BLaER1 (cell line): Measurements from ENCODE around the gene DHRS1.

Source experiments
- H3K27ac ChIP-seq: shearing (Covaris generic); formaldehyde crosslinking; 2 replicates; pipeline ENCODE4 v1.8.1; 2022
- H3K27me3 ChIP-seq: shearing (Covaris generic); formaldehyde crosslinking; 2 replicates; pipeline ENCODE4 v1.8.1; 2022
- H3K36me3 ChIP-seq: shearing (Covaris generic); formaldehyde crosslinking; 2 replicates; pipeline ENCODE4 v1.8.1; 2022
- H3K4me1 ChIP-seq: shearing (Covaris generic); formaldehyde crosslinking; 2 replicates; pipeline ENCODE4 v1.8.1; 2022
- H3K4me2 ChIP-seq: shearing (Covaris generic); formaldehyde crosslinking; 2 replicates; pipeline ENCODE4 v1.8.1; 2022
- H3K4me3 ChIP-seq: shearing (Covaris generic); formaldehyde crosslinking; 2 replicates; pipeline ENCODE4 v1.8.1; 2022
- H3K9ac ChIP-seq: shearing (Covaris generic); formaldehyde crosslinking; 2 replicates; pipeline ENCODE4 v1.8.1; 2022
- H3K9me3 ChIP-seq: shearing (Covaris generic); formaldehyde crosslinking; 2 replicates; pipeline ENCODE4 v1.8.1; 2022
- H4K20me1 ChIP-seq: shearing (Covaris generic); formaldehyde crosslinking; 2 replicates; pipeline ENCODE4 v1.8.1; 2022
- Cebpa-rat ChIP-seq: shearing (Covaris generic); IDR thresholded peaks from 2 replicates; pipeline ENCODE4 v1.8.1; 2022

DHRS1 gene

GRCh38 chr14:24310265-24310645 is 10.7 kb upstream of the DHRS1 start:
- peaks cover 10% of the 10 kb centered on the region for H4K20me1 ChIP-seq
- no peaks in the 10 kb centered on the region for H3K27me3 ChIP-seq
- TF ChIP-seq Cebpa-rat = no peak
- peak overlapping the region; percentile 68 for H3K4me3 ChIP-seq
- peak overlapping the region; percentile 47 for H3K9ac ChIP-seq
- peaks cover 75% of the 10 kb centered on the region for H3K4me1 ChIP-seq
- H3K9me3 ChIP-seq = no peaks in the 10 kb centered on the region
- peak overlapping the region; percentile 94 for H3K27ac ChIP-seq
- H3K36me3 ChIP-seq = peaks cover 44% of the 10 kb centered on the region
- peak overlapping the region; percentile 96 for H3K4me2 ChIP-seq

GRCh38 chr14:24309538-24310264 is 10.1 kb upstream of the DHRS1 start, which contains the start of gene LTB4R2:
Gene LTB4R2 (plus strand): TSS chr14:24310140. CDS start chr14:24310665, 525 bp downstream.
- H4K20me1 ChIP-seq = peaks cover 10% of the 10 kb centered on the region
- peak within 1 kb of the TSS; percentile 96 for H3K4me2 ChIP-seq
- TF ChIP-seq Cebpa-rat = no peak
- H3K9me3 ChIP-seq = no peaks in the 10 kb centered on the region
- peak within 1 kb of the TSS; percentile 68 for H3K4me3 ChIP-seq
- H3K4me1 ChIP-seq = peaks cover 69% of the 10 kb centered on the region
- peak within 1 kb of the TSS; percentile 94 for H3K27ac ChIP-seq
- H3K36me3 ChIP-seq = peaks cover 49% of the 10 kb centered on the region
- peak within 1 kb of the TSS; percentile 83 for H3K9ac ChIP-seq
- no peaks in the 10 kb centered on the region for H3K27me3 ChIP-seq

- no peak for TF ChIP-seq Cebpa-rat
- peaks cover 61% of the 10 kb centered on the region for H3K36me3 ChIP-seq
- H3K27ac ChIP-seq = no peak overlapping the region
- H3K9me3 ChIP-seq = no peaks in the 10 kb centered on the region
- no peak overlapping the region for H3K4me3 ChIP-seq
- H3K9ac ChIP-seq = no peak overlapping the region
- H3K4me1 ChIP-seq = peaks cover 58% of the 10 kb centered on the region
- peaks cover 10% of the 10 kb centered on the region for H4K20me1 ChIP-seq
- 0 out of 2 replicates have a peak overlapping the region, but pooled peaks have one; percentile 31 for H3K4me2 ChIP-seq
- H3K27me3 ChIP-seq = no peaks in the 10 kb centered on the region
These were observed 9.0 kb upstream of the DHRS1 start for GRCh38 chr14:24308342-24309124.

GRCh38 chr14:24307575-24308341 is 8.2 kb upstream of the DHRS1 start, which contains the start of gene CIDEB:
Gene CIDEB (minus strand): TSS chr14:24307977. CDS start chr14:24307858, 119 bp downstream.
- no peak within 1 kb of the TSS for H3K4me3 ChIP-seq
- peaks cover 69% of the 10 kb centered on the region for H3K36me3 ChIP-seq
- no peak within 1 kb of the TSS for H3K27ac ChIP-seq
- no peaks in the 10 kb centered on the region for H3K27me3 ChIP-seq
- no peak within 1 kb of the TSS for H3K9ac ChIP-seq
- H3K4me2 ChIP-seq = 0 out of 2 replicates have a peak within 1 kb of the TSS, but pooled peaks have one; percentile 31
- H4K20me1 ChIP-seq = peaks cover 10% of the 10 kb centered on the region
- no peaks in the 10 kb centered on the region for H3K9me3 ChIP-seq
- no peak for TF ChIP-seq Cebpa-rat
- peaks cover 50% of the 10 kb centered on the region for H3K4me1 ChIP-seq

GRCh38 chr14:24307156-24307574 is 7.6 kb upstream of the DHRS1 start:
- peaks cover 75% of the 10 kb centered on the region for H3K36me3 ChIP-seq
- H3K27me3 ChIP-seq = no peaks in the 10 kb centered on the region
- no peak overlapping the region for H3K4me3 ChIP-seq
- H3K4me1 ChIP-seq = peaks cover 44% of the 10 kb centered on the region
- H3K9me3 ChIP-seq = no peaks in the 10 kb centered on the region
- TF ChIP-seq Cebpa-rat = no peak
- H3K9ac ChIP-seq = no peak overlapping the region
- H3K27ac ChIP-seq = no peak overlapping the region
- H4K20me1 ChIP-seq = peaks cover 15% of the 10 kb centered on the region
- no peak overlapping the region for H3K4me2 ChIP-seq

GRCh38 chr14:24304019-24304387 is 4.4 kb upstream of the DHRS1 start:
- Histone ChIP-seq H3K27ac (no peak overlapping the region), H3K27me3 (no peaks in the 10 kb centered on the region), H3K9me3 (no peaks in the 10 kb centered on the region), H3K4me2 (no peak overlapping the region), H3K36me3 (peaks cover 82% of the 10 kb centered on the region), H4K20me1 (peaks cover 25% of the 10 kb centered on the region), H3K9ac (no peak overlapping the region), H3K4me1 (peaks cover 33% of the 10 kb centered on the region), H3K4me3 (no peak overlapping the region)
- no peak for TF ChIP-seq Cebpa-rat

- Histone ChIP-seq H3K9ac (peak overlapping the region; percentile 88), H3K27me3 (no peaks in the 10 kb centered on the region), H3K4me2 (peak overlapping the region; percentile 99), H3K4me1 (peaks cover 53% of the 10 kb centered on the region), H3K36me3 (peaks cover 56% of the 10 kb centered on the region), H3K4me3 (peak overlapping the region; percentile 87), H3K27ac (peak overlapping the region; percentile 76), H4K20me1 (peaks cover 25% of the 10 kb centered on the region), H3K9me3 (no peaks in the 10 kb centered on the region)
- TF ChIP-seq Cebpa-rat = no peak
These were observed 873 bp upstream of the DHRS1 start for GRCh38 chr14:24300326-24300980.

- H3K4me2 ChIP-seq = peak overlapping the region; percentile 99
- H3K4me1 ChIP-seq = peaks cover 53% of the 10 kb centered on the region
- TF ChIP-seq Cebpa-rat = no peak
- H3K4me3 ChIP-seq = peak overlapping the region; percentile 87
- H3K27ac ChIP-seq = peak overlapping the region; percentile 76; the same call in 1 of the 2 replicates
- H4K20me1 ChIP-seq = peaks cover 25% of the 10 kb centered on the region
- H3K36me3 ChIP-seq = peaks cover 44% of the 10 kb centered on the region
- no peaks in the 10 kb centered on the region for H3K9me3 ChIP-seq
- no peaks in the 10 kb centered on the region for H3K27me3 ChIP-seq
- H3K9ac ChIP-seq = peak overlapping the region; percentile 88
These were observed 707 bp downstream of the DHRS1 start for GRCh38 chr14:24298892-24299254.
